ENCODE data around the gene TRA2B. TPM values are rescaled to one million over a fixed set of nuclear protein-coding genes. Genes with fewer than 3 reads are reported as not detected.

TRA2B gene
- total and polyA plus RNA-seq, 2 of the 8 experiments (the other 6 are each of a cell fraction or from before 2014, with no cell fraction given), result 206 to 274 TPM

- TF ChIP-seq KDM1A (IDR thresholded peaks at IDR 0.05; ENCODE audit: borderline replicate concordance, low read length) (peak; percentile 30; the same call in 1 of the 2 replicates), NANOG (IDR thresholded peaks at IDR 0.05; ENCODE audit: insufficient read depth, low read depth, low read length, poor library complexity, severe bottlenecking) (no peak), RXRA (IDR thresholded peaks at IDR 0.05; ENCODE audit: insufficient read depth, low read depth, low read length) (no peak), TEAD4 (IDR thresholded peaks at IDR 0.05; ENCODE audit: low read depth, low read length) (no peak), CHD2 (IDR thresholded peaks at IDR 0.05; ENCODE audit: low read length) (no peak), CTBP2 (IDR thresholded peaks at IDR 0.05; ENCODE audit: borderline replicate concordance, insufficient read depth, insufficient read length, low read length) (no peak), ASH2L (IDR thresholded peaks at IDR 0.05; ENCODE audit: low read length) (peak; percentile 84), MAFK (IDR thresholded peaks at IDR 0.05; ENCODE audit: low read depth, low read length) (no peak), FOSL1 (IDR thresholded peaks at IDR 0.05; ENCODE audit: insufficient read depth, low read depth, low read length) (no peak), HDAC2 (IDR thresholded peaks at IDR 0.05; ENCODE audit: borderline replicate concordance in 1 of 2, low read depth in 2 of 2, low read length in 2 of 2) (peak; percentile 53 to 93; a peak in 2 of 4 replicates), TAF7 (optimal IDR thresholded peaks at IDR 0.05; ENCODE audit: borderline replicate concordance, low read depth, low read length) (peak; percentile 99), CREB1 (IDR thresholded peaks at IDR 0.05) (peak; percentile 94), BRCA1 (IDR thresholded peaks at IDR 0.05; ENCODE audit: low read depth, low read length) (no peak), CBX8 (IDR thresholded peaks at IDR 0.05; ENCODE audit: borderline replicate concordance, low read depth, low read length) (no peak), POLR2A (IDR thresholded peaks at IDR 0.05; ENCODE audit: control extremely low read depth in 1 of 2, low read depth in 2 of 2, low read length in 2 of 2) (peak; percentile 98 to 99), CBX5 (IDR thresholded peaks at IDR 0.05; ENCODE audit: low read depth, low read length) (no peak), TBP (IDR thresholded peaks at IDR 0.05; ENCODE audit: low read depth, low read length) (peak; percentile 97), SIN3A (conservative IDR thresholded peaks at IDR 0.05 in 1 of 2, IDR thresholded peaks at IDR 0.05 in 1 of 2; ENCODE audit: low read depth in 1 of 2, low read length in 2 of 2) (no peak; a peak in 1 of 4 replicates), KDM5A (IDR thresholded peaks at IDR 0.05; ENCODE audit: low read length) (no peak), GABPA (IDR thresholded peaks at IDR 0.05; ENCODE audit: borderline replicate concordance, insufficient read depth, low read length) (peak; percentile 71; the same call in 1 of the 2 replicates)
- TF ChIP-seq, protein P1, sequence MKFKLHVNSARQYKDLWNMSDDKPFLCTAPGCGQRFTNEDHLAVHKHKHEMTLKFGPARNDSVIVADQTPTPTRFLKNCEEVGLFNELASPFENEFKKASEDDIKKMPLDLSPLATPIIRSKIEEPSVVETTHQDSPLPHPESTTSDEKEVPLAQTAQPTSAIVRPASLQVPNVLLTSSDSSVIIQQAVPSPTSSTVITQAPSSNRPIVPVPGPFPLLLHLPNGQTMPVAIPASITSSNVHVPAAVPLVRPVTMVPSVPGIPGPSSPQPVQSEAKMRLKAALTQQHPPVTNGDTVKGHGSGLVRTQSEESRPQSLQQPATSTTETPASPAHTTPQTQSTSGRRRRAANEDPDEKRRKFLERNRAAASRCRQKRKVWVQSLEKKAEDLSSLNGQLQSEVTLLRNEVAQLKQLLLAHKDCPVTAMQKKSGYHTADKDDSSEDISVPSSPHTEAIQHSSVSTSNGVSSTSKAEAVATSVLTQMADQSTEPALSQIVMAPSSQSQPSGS (IDR thresholded peaks at IDR 0.05; ENCODE audit: low read length), result peak; percentile 96
- TF ChIP-seq, protein P2, sequence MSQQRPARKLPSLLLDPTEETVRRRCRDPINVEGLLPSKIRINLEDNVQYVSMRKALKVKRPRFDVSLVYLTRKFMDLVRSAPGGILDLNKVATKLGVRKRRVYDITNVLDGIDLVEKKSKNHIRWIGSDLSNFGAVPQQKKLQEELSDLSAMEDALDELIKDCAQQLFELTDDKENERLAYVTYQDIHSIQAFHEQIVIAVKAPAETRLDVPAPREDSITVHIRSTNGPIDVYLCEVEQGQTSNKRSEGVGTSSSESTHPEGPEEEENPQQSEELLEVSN (IDR thresholded peaks at IDR 0.05), result peak; percentile 100
Observed at GRCh38 chr3:185937689-185938374, at the start of gene TRA2B (continued).

Measured in H1 (cell line).